Measurements from ENCODE around the gene CHGA.

DNA sequence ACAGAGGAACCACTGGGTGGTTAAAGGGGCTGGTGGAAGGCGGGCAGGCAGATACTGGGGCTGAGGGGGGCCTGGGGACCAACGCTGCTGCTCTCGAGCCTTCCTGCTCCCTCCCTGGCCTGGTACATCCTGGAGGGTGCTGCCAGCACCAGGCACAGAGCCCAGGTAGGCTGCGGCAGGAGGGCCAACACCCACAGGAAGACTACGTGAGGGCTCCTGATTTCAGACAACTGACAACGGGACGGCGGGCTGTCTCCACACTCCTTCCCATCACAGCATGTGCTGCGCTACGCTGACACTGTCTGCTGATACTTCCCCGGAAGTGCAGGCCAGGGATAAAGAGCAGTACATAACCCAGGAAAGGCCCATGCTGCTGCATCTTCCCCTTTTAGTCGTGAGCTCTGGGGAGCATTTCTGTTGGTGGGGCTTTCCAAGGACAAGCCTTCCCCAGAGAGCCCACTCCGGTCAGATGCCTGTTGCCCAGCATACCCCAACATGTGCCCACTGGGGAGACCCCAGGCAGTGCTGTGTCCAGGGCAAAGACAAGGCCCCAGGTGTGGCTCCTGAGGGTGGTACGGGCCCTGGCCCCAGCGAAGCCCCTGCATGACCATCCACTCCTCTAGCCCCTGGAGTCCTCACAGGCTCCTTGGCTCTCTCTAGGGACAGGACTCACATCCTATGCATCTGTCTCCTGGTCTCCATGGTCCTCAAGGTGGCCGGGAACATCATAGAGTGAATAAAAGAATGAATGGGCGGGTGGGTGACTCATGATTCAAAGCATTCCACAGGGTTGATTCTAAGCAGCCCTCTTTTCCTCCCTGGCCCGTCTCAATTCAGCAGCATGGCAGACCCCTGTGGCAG is 38.0 kb downstream of the CHGA start:
- TF ChIP-seq CTCF (IDR thresholded peaks at IDR 0.05): no peak
- TF ChIP-seq POLR2A (IDR thresholded peaks at IDR 0.05): no peak

Measured in heart left ventricle (tissue), 13 donors.